GM19463 (cell line): Measurements from ENCODE around the gene SELENOW.
"Not testable (repeated sequence)": the region's sequence is repeated elsewhere in the genome, so short reads cannot be mapped to it uniquely, and the experiment has no call there.

Experiments used
- ATAC-seq: cut with Tn5 transposase; IDR thresholded peaks from one replicate; pipeline ENCODE4 v1.9.1; 2021; ENCODE audit warnings: mild to moderate bottlenecking, moderate library complexity; ENCODE audit not compliant: unreplicated experiment

SELENOW gene

GRCh38 chr19:47780215-47780551 lies 1.7 kb downstream of the SELENOW start:
- no peak for ATAC-seq

GRCh38 chr19:47781590-47782262 lies 3.2 kb downstream of the SELENOW start:
- ATAC-seq: no peak

GRCh38 chr19:47786566-47786965 lies 8.1 kb downstream of the SELENOW start:
- ATAC-seq: no peak

DNA sequence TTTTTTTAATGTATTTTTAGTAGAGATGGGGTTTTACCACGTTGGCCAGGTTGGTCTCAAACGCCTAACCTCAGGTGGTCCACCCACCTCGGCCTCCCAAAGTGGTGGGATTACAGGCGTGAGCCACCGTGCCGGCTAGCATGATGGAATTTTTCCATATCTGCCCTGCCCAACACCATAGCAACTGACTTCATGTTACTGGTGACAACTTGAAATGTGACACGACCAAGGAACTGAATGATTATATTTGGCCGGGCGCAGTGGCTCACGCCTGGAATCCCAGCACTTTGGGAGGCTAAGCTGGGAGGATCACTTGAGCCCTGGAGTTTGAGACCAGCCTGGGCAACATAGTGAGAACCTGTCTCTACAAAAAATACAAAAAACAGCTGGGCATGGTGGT lies 8.8 kb downstream of the SELENOW start:
- ATAC-seq: not testable (repeated sequence)

GRCh38 chr19:47789811-47790210 lies 11.3 kb downstream of the SELENOW start:
- not testable (repeated sequence) for ATAC-seq

- no peak for ATAC-seq
These were observed 11.9 kb downstream of the SELENOW start for GRCh38 chr19:47790398-47790814.

GRCh38 chr19:47792616-47793015 lies 14.1 kb downstream of the SELENOW start:
- no peak for ATAC-seq

DNA sequence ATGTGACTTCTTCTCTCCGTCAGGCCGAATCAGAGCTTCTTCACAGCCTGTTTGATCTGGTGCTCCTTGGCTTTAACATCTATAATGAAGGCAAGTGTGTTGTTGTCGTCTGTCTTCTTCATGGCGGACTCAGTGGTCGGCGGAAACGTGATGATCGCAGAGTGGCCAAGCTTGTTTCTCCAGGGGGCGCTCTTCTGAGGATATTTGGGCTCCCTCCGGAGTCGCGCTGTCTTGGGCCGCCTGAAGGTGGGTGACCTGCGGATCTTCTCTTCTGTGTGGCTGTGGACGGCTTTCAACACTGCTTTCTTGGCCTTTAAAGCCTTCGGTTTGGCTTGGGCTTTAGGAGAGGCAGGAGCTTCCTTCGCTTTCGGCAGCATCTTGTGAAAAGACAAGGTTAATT lies 16.0 kb downstream of the SELENOW start:
- ATAC-seq: no peak

DNA sequence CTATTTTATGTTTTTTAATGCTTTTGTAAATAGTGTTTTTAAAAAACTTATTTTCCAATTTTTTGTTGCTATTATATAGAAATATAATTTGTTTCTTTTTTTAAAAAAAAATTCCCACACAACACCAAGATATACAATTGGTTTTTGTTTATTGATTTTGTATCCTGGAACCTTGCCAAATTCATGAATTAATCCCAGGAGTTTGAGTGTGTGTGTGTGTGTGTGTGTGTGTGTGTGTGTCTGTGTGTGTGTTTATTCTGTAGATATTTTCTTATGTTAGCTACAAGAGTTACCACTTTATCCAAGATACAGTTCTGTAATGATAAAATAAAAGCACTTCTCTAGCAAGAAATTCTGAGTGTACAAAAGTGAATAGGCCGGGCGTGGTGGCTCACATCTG lies 18.3 kb downstream of the SELENOW start:
- ATAC-seq: no peak

- no peak for ATAC-seq
These were observed 19.7 kb downstream of the SELENOW start for GRCh38 chr19:47797996-47798903.

DNA sequence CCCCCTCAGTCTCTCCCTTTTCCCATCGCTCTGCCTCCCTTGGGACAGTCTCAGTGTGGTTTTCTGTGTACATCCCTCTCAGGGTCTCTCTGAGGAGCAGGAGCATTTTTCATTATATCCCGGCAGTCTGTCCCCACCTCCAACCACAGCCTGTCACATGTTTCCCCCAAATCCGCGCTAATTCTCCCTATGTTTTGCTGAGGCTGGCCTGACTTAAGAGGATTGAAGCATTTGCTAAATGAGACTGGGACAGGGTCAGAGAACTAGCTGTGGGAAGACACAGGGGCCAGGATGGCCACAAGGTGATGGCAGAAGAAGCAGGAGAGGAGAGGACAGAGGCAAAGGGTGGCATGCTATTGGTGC lies 20.4 kb downstream of the SELENOW start:
- ATAC-seq: no peak

GRCh38 chr19:47801270-47801669 lies 22.8 kb downstream of the SELENOW start:
- ATAC-seq: no peak

DNA sequence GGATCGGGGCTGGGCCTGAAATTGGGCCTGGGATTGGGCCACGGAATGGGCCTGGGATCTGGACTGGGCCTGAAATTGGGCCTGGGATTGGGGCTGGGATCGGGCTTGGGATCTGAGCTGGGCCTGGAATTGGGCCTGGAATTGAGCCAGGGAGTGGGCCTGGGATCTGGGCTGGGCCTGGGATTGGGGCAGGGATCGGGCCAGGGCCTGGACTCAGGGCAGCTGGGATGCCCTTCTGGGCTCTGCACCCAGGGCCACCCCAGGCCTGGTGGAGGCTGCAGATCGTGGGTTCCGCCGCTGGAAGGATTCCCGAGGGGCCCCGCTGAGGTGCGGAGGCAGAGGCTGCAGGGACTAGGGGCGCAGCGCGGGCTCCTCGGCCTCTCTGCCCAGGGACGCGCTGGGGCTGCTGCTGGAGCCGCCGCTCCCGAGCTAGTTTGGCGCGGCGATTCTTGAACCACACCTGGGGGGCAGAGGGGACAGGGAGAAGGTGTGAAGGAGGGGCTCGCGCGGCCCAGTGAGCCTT lies 24.1 kb downstream of the SELENOW start:
- ATAC-seq: no peak

DNA sequence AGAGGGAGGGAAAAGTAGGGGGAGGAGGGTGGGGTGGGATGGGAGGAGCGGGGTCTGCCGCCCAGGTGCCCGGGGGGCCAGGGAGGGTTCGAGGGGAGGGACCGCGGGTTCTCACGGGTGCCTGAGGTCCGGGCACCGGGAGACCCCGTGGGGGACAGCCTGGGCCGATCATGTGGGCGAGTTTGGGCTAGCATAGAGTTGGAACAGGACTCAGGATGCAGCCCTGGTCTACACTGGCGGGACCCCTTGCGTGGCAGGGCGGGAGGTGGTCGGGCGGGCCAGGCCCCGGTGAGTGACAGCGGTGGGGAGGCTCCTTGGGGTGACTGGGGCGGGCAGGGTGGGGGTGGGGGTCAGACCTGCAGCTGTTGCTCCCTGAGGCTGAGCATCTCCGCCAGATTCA lies 24.6 kb downstream of the SELENOW start:
- ATAC-seq: not testable (repeated sequence)

DNA sequence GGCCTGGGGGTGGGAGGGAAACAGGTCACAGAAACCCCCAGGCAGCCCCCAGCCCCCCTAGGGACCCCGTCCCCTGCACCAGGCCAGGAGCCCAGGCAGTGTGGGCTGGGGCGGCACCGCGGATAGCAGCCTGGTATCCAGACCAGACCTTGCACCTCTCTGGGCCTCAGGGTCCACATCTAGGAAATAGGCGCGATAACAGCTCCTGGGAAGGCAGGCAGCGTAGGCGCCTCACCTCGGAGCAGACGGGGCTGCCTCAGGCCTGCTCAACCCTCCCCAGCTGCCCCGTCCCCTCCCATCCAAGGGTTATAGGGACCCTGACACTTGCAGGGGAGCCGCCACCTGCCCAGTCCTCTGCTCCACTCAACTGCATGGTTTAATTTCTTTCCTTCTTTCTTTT lies 25.2 kb downstream of the SELENOW start:
- ATAC-seq: not testable (repeated sequence)

GRCh38 chr19:47804451-47804850 lies 25.9 kb downstream of the SELENOW start, which contains the start of gene TPRX1:
TPRX1 (minus strand) TSS chr19:47804551; CDS start chr19:47804539, 12 bp downstream.
- not testable (repeated sequence) for ATAC-seq

DNA sequence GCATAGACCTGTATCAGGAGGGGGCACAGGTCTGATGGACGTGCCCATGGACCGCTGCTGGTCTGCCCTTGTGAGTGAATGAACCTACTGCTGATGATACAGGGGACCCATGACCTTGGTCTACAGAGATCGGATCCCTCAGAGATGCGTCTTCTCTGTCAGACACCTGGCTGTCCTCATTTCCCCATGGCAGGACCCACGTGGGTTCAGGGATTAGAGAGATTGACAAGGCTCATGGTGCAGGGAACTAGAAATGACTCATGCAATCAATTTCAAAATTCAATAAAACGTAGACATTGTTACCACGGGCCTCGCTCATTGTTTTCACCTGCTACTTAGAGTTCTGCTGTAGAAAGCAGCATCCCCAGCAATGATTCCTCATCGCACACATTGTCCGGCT lies 26.8 kb downstream of the SELENOW start:
- no peak for ATAC-seq

- ATAC-seq: no peak
These were observed 27.9 kb downstream of the SELENOW start for GRCh38 chr19:47806435-47806834.

- no peak for ATAC-seq
These were observed 34.9 kb downstream of the SELENOW start for GRCh38 chr19:47813304-47813994.

DNA sequence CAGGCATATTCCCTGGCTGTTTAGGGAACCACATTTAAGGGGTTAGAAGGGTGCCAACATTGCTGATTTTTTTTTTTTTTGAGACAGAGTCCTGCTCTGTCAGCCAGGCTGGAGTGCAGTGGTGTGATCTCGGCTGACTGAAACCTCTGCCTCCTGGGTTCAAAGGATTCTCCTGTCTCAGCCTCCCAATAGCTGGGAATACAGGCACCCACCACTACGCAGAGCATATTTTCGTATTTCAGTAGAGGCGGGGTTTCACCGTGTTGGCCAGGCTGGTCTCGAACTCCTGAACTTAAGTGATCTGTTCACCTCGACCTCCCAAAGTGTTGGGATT lies 35.5 kb downstream of the SELENOW start:
- no peak for ATAC-seq

DNA sequence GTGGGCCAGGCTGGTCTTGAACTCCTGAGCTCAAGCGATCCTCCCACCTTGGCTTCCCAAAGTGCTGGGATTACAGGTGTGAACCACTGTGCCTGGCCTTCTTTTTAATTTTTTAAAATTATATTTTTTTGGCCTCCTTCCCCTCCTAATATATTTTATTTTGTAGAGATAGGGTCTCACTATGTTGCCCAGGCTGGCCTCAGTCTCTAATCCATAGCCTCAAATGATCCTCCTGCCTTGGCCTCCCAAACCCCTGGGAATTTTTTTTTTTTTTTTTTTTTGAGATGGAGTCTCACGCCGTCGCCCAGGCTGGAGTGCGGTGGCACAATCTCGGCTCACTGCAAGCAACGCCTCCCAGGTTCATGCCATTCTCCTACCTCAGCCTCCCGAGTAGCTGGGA lies 37.8 kb downstream of the SELENOW start:
- not testable (repeated sequence) for ATAC-seq
